DOHH2 (cell line): ENCODE results near the gene AUTS2.

ENCODE experiments used
- H3F3A ChIP-seq: fragments of 200-600 bp; sonication (generic), shearing (Covaris generic); 2 replicates; pipeline ENCODE4 v1.6.0; 2016; ENCODE audit warnings: antibody characterized with exemption, mild to moderate bottlenecking; ENCODE audit not compliant: control insufficient read depth, insufficient read depth
- H3K27ac ChIP-seq: fragments of 200-600 bp; sonication (generic); 2 replicates; pipeline ENCODE4 v1.5.1; 2014; ENCODE audit warnings: low read depth, mild to moderate bottlenecking, low read length, moderate library complexity
- H3K27me3 ChIP-seq: fragments of 200-600 bp; sonication (generic); 2 replicates; pipeline ENCODE4 v1.6.1; 2014; ENCODE audit warnings: mild to moderate bottlenecking, low read length, mixed read lengths; ENCODE audit not compliant: control insufficient read depth
- H3K36me3 ChIP-seq: fragments of 200-600 bp; sonication (generic); 2 replicates; pipeline ENCODE4 v1.6.1; 2014; ENCODE audit warnings: mild to moderate bottlenecking, low read length, moderate library complexity, mixed read lengths; ENCODE audit not compliant: control insufficient read depth
- H3K4me1 ChIP-seq: fragments of 200-600 bp; sonication (generic); 2 replicates; pipeline ENCODE4 v1.6.1; 2014; ENCODE audit warnings: mild to moderate bottlenecking, low read length, mixed read lengths; ENCODE audit not compliant: control insufficient read depth
- H3K4me2 ChIP-seq: fragments of 200-600 bp; sonication (generic); 2 replicates; pipeline ENCODE4 v1.6.0; 2014; ENCODE audit warnings: mild to moderate bottlenecking, low read length, moderate library complexity
- H3K4me3 ChIP-seq: fragments of 200-600 bp; sonication (generic); 2 replicates; pipeline ENCODE4 v1.5.1; 2014; ENCODE audit warnings: mild to moderate bottlenecking, low read length, mixed read lengths
- H3K79me2 ChIP-seq: fragments of 200-600 bp; sonication (generic); 2 replicates; pipeline ENCODE4 v1.6.1; 2014; ENCODE audit warnings: mild to moderate bottlenecking, low read length, mixed read lengths; ENCODE audit not compliant: control insufficient read depth
- H3K9me2 ChIP-seq: fragments of 200-600 bp; sonication (generic); replicated peaks from 2 replicates; pipeline ENCODE4 v1.6.1; 2014; ENCODE audit warnings: mild to moderate bottlenecking, low read length, mixed read lengths; ENCODE audit not compliant: control insufficient read depth
- H3K9me3 ChIP-seq: fragments of 200-600 bp; sonication (generic); 2 replicates; pipeline ENCODE4 v1.6.1; 2014; ENCODE audit warnings: antibody characterized with exemption, low read length, mixed read lengths; ENCODE audit not compliant: control insufficient read depth, insufficient read depth
- H4K20me1 ChIP-seq: fragments of 200-600 bp; sonication (generic); 2 replicates; pipeline ENCODE4 v1.6.0; 2014; ENCODE audit warnings: low read depth, mild to moderate bottlenecking, antibody characterized with exemption, low read length, moderate library complexity; ENCODE audit not compliant: control insufficient read depth, insufficient read depth
- EZH2phosphoT487 ChIP-seq: fragments of 200-600 bp; sonication (generic); IDR thresholded peaks from 2 replicates; pipeline ENCODE4 v1.6.1; 2017; ENCODE audit warnings: borderline replicate concordance, mild to moderate bottlenecking, antibody characterized with exemption, low read length, moderate library complexity, mixed read lengths
- TF ChIP-seq, protein P1 (sequence below): fragments of 200-600 bp; sonication (generic); IDR thresholded peaks from one replicate; pipeline ENCODE4 v1.5.1; 2014; ENCODE audit warnings: antibody characterized with exemption, mild to moderate bottlenecking, low read depth, low read length; ENCODE audit not compliant: poor library complexity, severe bottlenecking

Gene AUTS2

DNA sequence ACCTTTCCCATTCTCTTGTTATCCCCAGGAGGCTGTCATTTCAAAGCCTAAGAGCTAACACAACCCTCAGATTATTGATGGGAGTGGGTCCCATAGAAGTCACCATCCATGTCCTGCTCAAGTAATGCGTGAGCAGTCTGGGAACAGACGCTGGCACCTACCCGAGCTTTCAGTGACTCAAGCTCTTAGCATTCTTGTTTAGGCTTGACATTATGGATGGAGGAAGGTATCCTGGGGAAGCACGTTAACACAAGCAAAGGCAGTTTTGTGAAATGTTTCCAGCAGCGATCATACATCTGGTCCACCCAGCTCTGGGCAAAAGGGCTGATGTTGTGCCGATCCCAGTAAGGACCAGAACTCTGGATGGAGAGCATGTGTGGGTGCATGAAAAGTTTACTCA lies 30.0 kb upstream of the AUTS2 start:
- no peaks in the 10 kb centered on the region for H3K36me3 ChIP-seq
- H3K4me1 ChIP-seq = peaks cover 26% of the 10 kb centered on the region
- H4K20me1 ChIP-seq = no peaks in the 10 kb centered on the region
- H3K79me2 ChIP-seq = no peaks in the 10 kb centered on the region
- H3K4me3 ChIP-seq = no peak overlapping the region
- no peaks in the 10 kb centered on the region for H3K9me3 ChIP-seq
- no peak overlapping the region for H3K4me2 ChIP-seq
- no peak for TF ChIP-seq EZH2phosphoT487
- TF ChIP-seq, protein P1, sequence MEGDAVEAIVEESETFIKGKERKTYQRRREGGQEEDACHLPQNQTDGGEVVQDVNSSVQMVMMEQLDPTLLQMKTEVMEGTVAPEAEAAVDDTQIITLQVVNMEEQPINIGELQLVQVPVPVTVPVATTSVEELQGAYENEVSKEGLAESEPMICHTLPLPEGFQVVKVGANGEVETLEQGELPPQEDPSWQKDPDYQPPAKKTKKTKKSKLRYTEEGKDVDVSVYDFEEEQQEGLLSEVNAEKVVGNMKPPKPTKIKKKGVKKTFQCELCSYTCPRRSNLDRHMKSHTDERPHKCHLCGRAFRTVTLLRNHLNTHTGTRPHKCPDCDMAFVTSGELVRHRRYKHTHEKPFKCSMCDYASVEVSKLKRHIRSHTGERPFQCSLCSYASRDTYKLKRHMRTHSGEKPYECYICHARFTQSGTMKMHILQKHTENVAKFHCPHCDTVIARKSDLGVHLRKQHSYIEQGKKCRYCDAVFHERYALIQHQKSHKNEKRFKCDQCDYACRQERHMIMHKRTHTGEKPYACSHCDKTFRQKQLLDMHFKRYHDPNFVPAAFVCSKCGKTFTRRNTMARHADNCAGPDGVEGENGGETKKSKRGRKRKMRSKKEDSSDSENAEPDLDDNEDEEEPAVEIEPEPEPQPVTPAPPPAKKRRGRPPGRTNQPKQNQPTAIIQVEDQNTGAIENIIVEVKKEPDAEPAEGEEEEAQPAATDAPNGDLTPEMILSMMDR = no peak
- no peaks in the 10 kb centered on the region for H3F3A ChIP-seq
- H3K9me2 ChIP-seq = no peaks in the 10 kb centered on the region
- peaks cover 7% of the 10 kb centered on the region for H3K27me3 ChIP-seq
- H3K27ac ChIP-seq = no peak overlapping the region

DNA sequence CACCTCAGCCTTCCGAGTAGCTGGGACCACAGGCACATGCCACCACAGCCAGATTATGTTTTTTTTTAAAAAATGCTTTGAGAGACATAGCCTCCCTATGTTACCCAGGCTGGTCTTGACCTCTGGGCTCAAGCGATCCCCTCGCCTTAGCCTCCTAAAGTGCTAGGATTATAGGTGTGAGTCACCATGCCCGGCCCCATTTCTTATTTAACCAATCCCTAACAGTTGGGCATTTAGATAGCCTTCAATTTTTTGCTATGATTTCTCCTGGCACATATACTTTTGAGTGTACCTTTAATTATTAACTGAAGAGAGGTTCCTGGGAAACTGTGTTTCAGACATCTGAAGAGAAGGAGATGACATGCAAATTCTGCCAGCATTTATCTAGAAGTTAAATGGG lies 22.6 kb upstream of the AUTS2 start:
- no peaks in the 10 kb centered on the region for H3K27me3 ChIP-seq
- TF ChIP-seq EZH2phosphoT487 = no peak
- TF ChIP-seq, protein P1 = no peak
- H3K4me3 ChIP-seq = no peak overlapping the region
- no peaks in the 10 kb centered on the region for H4K20me1 ChIP-seq
- H3K9me2 ChIP-seq = no peaks in the 10 kb centered on the region
- no peak overlapping the region for H3K27ac ChIP-seq
- H3K9me3 ChIP-seq = no peaks in the 10 kb centered on the region
- no peaks in the 10 kb centered on the region for H3K79me2 ChIP-seq
- H3K36me3 ChIP-seq = no peaks in the 10 kb centered on the region
- peaks cover 33% of the 10 kb centered on the region for H3K4me1 ChIP-seq
- H3F3A ChIP-seq = no peaks in the 10 kb centered on the region
- H3K4me2 ChIP-seq = no peak overlapping the region

DNA sequence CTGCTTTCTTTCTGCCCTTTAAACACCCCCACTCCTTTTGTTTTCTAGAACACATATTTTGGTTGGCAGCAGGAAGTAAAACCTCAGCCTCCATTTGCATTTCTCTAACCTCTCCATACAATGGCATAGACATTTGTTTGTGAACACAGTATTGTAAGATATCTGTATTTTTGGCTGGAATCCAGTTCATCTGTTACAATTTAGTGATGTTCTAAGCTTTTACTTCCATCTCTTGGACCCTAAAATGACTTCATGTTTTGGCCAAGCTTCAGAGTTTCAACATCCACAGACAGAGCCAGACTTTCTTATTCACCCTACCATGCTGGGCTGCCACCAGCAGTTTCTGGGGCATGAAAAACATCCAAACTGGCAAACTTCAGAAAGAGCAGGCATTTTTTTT lies 21.1 kb upstream of the AUTS2 start:
- Histone ChIP-seq H3K27ac (no peak overlapping the region), H3K9me2 (no peaks in the 10 kb centered on the region), H4K20me1 (no peaks in the 10 kb centered on the region), H3K4me3 (peak overlapping the region; percentile 7; the same call in 1 of the 2 replicates), H3K79me2 (no peaks in the 10 kb centered on the region), H3F3A (no peaks in the 10 kb centered on the region), H3K4me2 (peak overlapping the region; percentile 34), H3K36me3 (no peaks in the 10 kb centered on the region), H3K4me1 (peaks cover 22% of the 10 kb centered on the region), H3K27me3 (no peaks in the 10 kb centered on the region), H3K9me3 (no peaks in the 10 kb centered on the region)
- TF ChIP-seq EZH2phosphoT487 = no peak
- TF ChIP-seq, protein P1 = no peak

DNA sequence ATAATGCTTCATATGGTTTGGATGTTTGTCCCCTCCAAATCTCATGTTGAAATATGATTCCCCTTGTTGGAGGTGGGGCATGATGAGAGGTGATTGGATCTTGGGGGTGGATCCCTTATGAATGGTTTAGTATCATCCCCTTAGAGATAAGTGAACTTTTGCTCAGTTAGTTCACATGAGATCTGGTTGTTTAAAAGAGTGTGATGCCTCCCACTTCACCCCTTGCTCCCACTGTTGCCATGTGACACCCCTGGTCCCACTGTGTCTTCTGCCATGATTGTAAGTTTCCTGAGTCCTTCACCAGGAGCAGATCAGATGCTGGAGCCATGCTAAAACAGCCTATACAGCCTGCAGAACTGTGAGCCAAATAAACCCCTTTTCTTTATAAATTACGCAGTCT lies 13.1 kb upstream of the AUTS2 start:
- Histone ChIP-seq H3K4me2 (no peak overlapping the region), H3K36me3 (no peaks in the 10 kb centered on the region), H3K4me3 (no peak overlapping the region), H4K20me1 (no peaks in the 10 kb centered on the region), H3K9me3 (no peaks in the 10 kb centered on the region), H3F3A (no peaks in the 10 kb centered on the region), H3K9me2 (no peaks in the 10 kb centered on the region), H3K79me2 (no peaks in the 10 kb centered on the region), H3K4me1 (no peaks in the 10 kb centered on the region), H3K27ac (no peak overlapping the region), H3K27me3 (no peaks in the 10 kb centered on the region; the same call in 1 of the 2 replicates)
- TF ChIP-seq, protein P1 = no peak
- TF ChIP-seq EZH2phosphoT487 = no peak
